NCI-H1417 (cell line): ENCODE measurements around the gene GADD45A.

Experiments used
- DNase-seq, 3 experiments: peaks; one replicate each; lab custom pipeline; 2025; lab: John Stamatoyannopoulos, UW

Gene GADD45A

GRCh38 chr1:67688526-67689219, 3.7 kb downstream of the GADD45A start:
- no peak for DNase-seq

GRCh38 chr1:67689267-67690017, 4.4 kb downstream of the GADD45A start:
- no peak for DNase-seq

- DNase-seq = no peak
Measured at GRCh38 chr1:67690018-67690363, 5.0 kb downstream of the GADD45A start.

GRCh38 chr1:67690411-67690810, 5.4 kb downstream of the GADD45A start:
- no peak for DNase-seq

- peak in 1 of 3 experiments; percentile 25 for DNase-seq
Measured at GRCh38 chr1:67691712-67692111, 6.7 kb downstream of the GADD45A start.

GRCh38 chr1:67695963-67696362, 11.0 kb downstream of the GADD45A start:
- DNase-seq = no peak

GRCh38 chr1:67696708-67697107, 11.7 kb downstream of the GADD45A start:
- DNase-seq = no peak

- no peak for DNase-seq
Measured at GRCh38 chr1:67700220-67700619, 15.2 kb downstream of the GADD45A start.

- peak in 2 of 3 experiments; percentile 73 to 85 for DNase-seq
Measured at GRCh38 chr1:67700692-67701410, 15.8 kb downstream of the GADD45A start.

GRCh38 chr1:67701876-67702275, 16.9 kb downstream of the GADD45A start:
- no peak for DNase-seq

GRCh38 chr1:67704351-67704750, 19.4 kb downstream of the GADD45A start:
- no peak for DNase-seq

- DNase-seq = no peak
Measured at GRCh38 chr1:67705735-67706453, 20.9 kb downstream of the GADD45A start.

- DNase-seq = no peak
Measured at GRCh38 chr1:67708606-67709005, 23.6 kb downstream of the GADD45A start.

- no peak for DNase-seq
Measured at GRCh38 chr1:67710417-67710816, 25.4 kb downstream of the GADD45A start.

- DNase-seq = peak in 2 of 3 experiments; percentile 16 to 50
Measured at GRCh38 chr1:67711158-67711854, 26.3 kb downstream of the GADD45A start.

GRCh38 chr1:67711855-67712212, 26.8 kb downstream of the GADD45A start:
- peak in 2 of 3 experiments; percentile 25 to 36 for DNase-seq

- DNase-seq = peak; percentile 81 to 96 (median 89)
Measured at GRCh38 chr1:67713057-67713846, 28.3 kb downstream of the GADD45A start.

- no peak for DNase-seq
Measured at GRCh38 chr1:67715819-67716218, 30.8 kb downstream of the GADD45A start.

- DNase-seq = peak in 1 of 3 experiments; percentile 16
Measured at GRCh38 chr1:67716800-67717199, 31.8 kb downstream of the GADD45A start.

- no peak for DNase-seq
Measured at GRCh38 chr1:67717876-67718275, 32.9 kb downstream of the GADD45A start.
